ENCODE results near the gene KHDRBS2.

Gene KHDRBS2

GRCh38 chr6:61935242-61935846 is 350.7 kb downstream of the KHDRBS2 start:
- no peaks in the 10 kb centered on the region for H3K9me3 ChIP-seq (ENCODE audit: low read depth, low read length)
- H3K27ac ChIP-seq: no peak overlapping the region
- H3K9ac ChIP-seq (ENCODE audit: insufficient read length): no peak overlapping the region
- TF ChIP-seq POLR2AphosphoS5 (IDR thresholded peaks at IDR 0.05; ENCODE audit: borderline replicate concordance, low read depth, low read length) (no peak), EZH2 (IDR thresholded peaks at IDR 0.05) (no peak), FOXP2 (optimal IDR thresholded peaks at IDR 0.05; ENCODE audit: control extremely low read depth, extremely low read length, insufficient read depth) (no peak)
- no peaks in the 10 kb centered on the region for H3K36me3 ChIP-seq (ENCODE audit: insufficient read depth, low read length)
- no peak for DNase-seq (ENCODE audit: low read depth, low spot score)
- no peak overlapping the region for H3K4me3 ChIP-seq

- H3K27ac ChIP-seq: no peak overlapping the region
- H3K9me3 ChIP-seq (ENCODE audit: low read depth, low read length): no peaks in the 10 kb centered on the region
- TF ChIP-seq FOXP2 (optimal IDR thresholded peaks at IDR 0.05; ENCODE audit: control extremely low read depth, extremely low read length, insufficient read depth): no peak
- TF ChIP-seq POLR2AphosphoS5 (IDR thresholded peaks at IDR 0.05; ENCODE audit: borderline replicate concordance, low read depth, low read length): no peak
- no peak for TF ChIP-seq EZH2 (IDR thresholded peaks at IDR 0.05)
- no peak overlapping the region for H3K9ac ChIP-seq (ENCODE audit: insufficient read length)
- no peaks in the 10 kb centered on the region for H3K36me3 ChIP-seq (ENCODE audit: insufficient read depth, low read length)
- no peak overlapping the region for H3K4me3 ChIP-seq
- DNase-seq (ENCODE audit: low read depth, low spot score): no peak
Observed at GRCh38 chr6:61909486-61909885, 376.5 kb downstream of the KHDRBS2 start.

- Histone ChIP-seq H3K9me3 (ENCODE audit: low read depth, low read length) (no peaks in the 10 kb centered on the region), H3K9ac (ENCODE audit: insufficient read length) (no peak overlapping the region), H3K36me3 (ENCODE audit: insufficient read depth, low read length) (no peaks in the 10 kb centered on the region), H3K27ac (no peak overlapping the region), H3K4me3 (no peak overlapping the region)
- DNase-seq (ENCODE audit: low read depth, low spot score): no peak
- TF ChIP-seq POLR2AphosphoS5 (IDR thresholded peaks at IDR 0.05; ENCODE audit: borderline replicate concordance, low read depth, low read length): no peak
- TF ChIP-seq EZH2 (IDR thresholded peaks at IDR 0.05): no peak
- TF ChIP-seq FOXP2 (optimal IDR thresholded peaks at IDR 0.05; ENCODE audit: control extremely low read depth, extremely low read length, insufficient read depth): no peak
Observed at GRCh38 chr6:61901748-61902147, 384.3 kb downstream of the KHDRBS2 start.

- TF ChIP-seq POLR2AphosphoS5 (IDR thresholded peaks at IDR 0.05; ENCODE audit: borderline replicate concordance, low read depth, low read length) (no peak), FOXP2 (optimal IDR thresholded peaks at IDR 0.05; ENCODE audit: control extremely low read depth, extremely low read length, insufficient read depth) (no peak), EZH2 (IDR thresholded peaks at IDR 0.05) (no peak)
- Histone ChIP-seq H3K4me3 (no peak overlapping the region), H3K9ac (ENCODE audit: insufficient read length) (no peak overlapping the region), H3K9me3 (ENCODE audit: low read depth, low read length) (no peaks in the 10 kb centered on the region), H3K36me3 (ENCODE audit: insufficient read depth, low read length) (no peaks in the 10 kb centered on the region), H3K27ac (no peak overlapping the region)
- no peak for DNase-seq (ENCODE audit: low read depth, low spot score)
Observed at GRCh38 chr6:61894536-61894935, 391.5 kb downstream of the KHDRBS2 start.

GRCh38 chr6:61887423-61887822 is 398.6 kb downstream of the KHDRBS2 start:
- no peaks in the 10 kb centered on the region for H3K9me3 ChIP-seq (ENCODE audit: low read depth, low read length)
- H3K4me3 ChIP-seq: no peak overlapping the region
- no peaks in the 10 kb centered on the region for H3K36me3 ChIP-seq (ENCODE audit: insufficient read depth, low read length)
- TF ChIP-seq FOXP2 (optimal IDR thresholded peaks at IDR 0.05; ENCODE audit: control extremely low read depth, extremely low read length, insufficient read depth): no peak
- no peak for TF ChIP-seq POLR2AphosphoS5 (IDR thresholded peaks at IDR 0.05; ENCODE audit: borderline replicate concordance, low read depth, low read length)
- no peak for TF ChIP-seq EZH2 (IDR thresholded peaks at IDR 0.05)
- DNase-seq (ENCODE audit: low read depth, low spot score): no peak
- no peak overlapping the region for H3K27ac ChIP-seq
- no peak overlapping the region for H3K9ac ChIP-seq (ENCODE audit: insufficient read length)

GRCh38 chr6:61886608-61887259 is 399.3 kb downstream of the KHDRBS2 start:
- Histone ChIP-seq H3K9ac (ENCODE audit: insufficient read length) (no peak overlapping the region), H3K4me3 (no peak overlapping the region), H3K27ac (no peak overlapping the region), H3K36me3 (ENCODE audit: insufficient read depth, low read length) (no peaks in the 10 kb centered on the region), H3K9me3 (ENCODE audit: low read depth, low read length) (no peaks in the 10 kb centered on the region)
- no peak for DNase-seq (ENCODE audit: low read depth, low spot score)
- TF ChIP-seq FOXP2 (optimal IDR thresholded peaks at IDR 0.05; ENCODE audit: control extremely low read depth, extremely low read length, insufficient read depth): no peak
- no peak for TF ChIP-seq EZH2 (IDR thresholded peaks at IDR 0.05)
- TF ChIP-seq POLR2AphosphoS5 (IDR thresholded peaks at IDR 0.05; ENCODE audit: borderline replicate concordance, low read depth, low read length): no peak

- no peak for DNase-seq (ENCODE audit: low read depth, low spot score)
- H3K27ac ChIP-seq: no peak overlapping the region
- H3K9ac ChIP-seq (ENCODE audit: insufficient read length): no peak overlapping the region
- H3K36me3 ChIP-seq (ENCODE audit: insufficient read depth, low read length): no peaks in the 10 kb centered on the region
- TF ChIP-seq POLR2AphosphoS5 (IDR thresholded peaks at IDR 0.05; ENCODE audit: borderline replicate concordance, low read depth, low read length) (no peak), FOXP2 (optimal IDR thresholded peaks at IDR 0.05; ENCODE audit: control extremely low read depth, extremely low read length, insufficient read depth) (no peak), EZH2 (IDR thresholded peaks at IDR 0.05) (no peak)
- no peaks in the 10 kb centered on the region for H3K9me3 ChIP-seq (ENCODE audit: low read depth, low read length)
- no peak overlapping the region for H3K4me3 ChIP-seq
Observed at GRCh38 chr6:61869632-61870400, 416.2 kb downstream of the KHDRBS2 start.

GRCh38 chr6:61868507-61869080 is 417.4 kb downstream of the KHDRBS2 start:
- Histone ChIP-seq H3K9me3 (ENCODE audit: low read depth, low read length) (no peaks in the 10 kb centered on the region), H3K4me3 (no peak overlapping the region), H3K9ac (ENCODE audit: insufficient read length) (no peak overlapping the region), H3K36me3 (ENCODE audit: insufficient read depth, low read length) (no peaks in the 10 kb centered on the region), H3K27ac (no peak overlapping the region)
- no peak for TF ChIP-seq EZH2 (IDR thresholded peaks at IDR 0.05)
- no peak for TF ChIP-seq FOXP2 (optimal IDR thresholded peaks at IDR 0.05; ENCODE audit: control extremely low read depth, extremely low read length, insufficient read depth)
- no peak for TF ChIP-seq POLR2AphosphoS5 (IDR thresholded peaks at IDR 0.05; ENCODE audit: borderline replicate concordance, low read depth, low read length)
- DNase-seq (ENCODE audit: low read depth, low spot score): no peak

All from SK-N-MC (cell line).